Measurements from ENCODE around the gene TRIM39.

Gene TRIM39

DNA sequence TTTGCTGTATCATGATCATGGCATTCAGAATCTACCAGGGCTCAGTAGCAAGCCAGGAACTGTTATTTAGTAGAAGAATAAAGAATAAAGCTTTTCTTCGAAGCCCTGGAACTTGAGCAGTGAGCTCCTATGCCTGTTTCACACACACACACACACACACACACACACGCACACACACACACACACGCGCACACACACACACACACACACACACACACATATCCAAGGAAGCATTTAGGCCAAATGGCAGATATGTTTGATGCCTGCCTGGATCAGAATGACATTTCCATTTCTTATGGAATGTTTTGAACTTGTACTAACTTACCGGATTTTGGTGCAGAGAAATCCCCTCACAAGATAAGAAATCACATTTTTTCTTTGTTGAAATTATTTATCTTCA is 53.7 kb downstream of the TRIM39 start:
- Histone ChIP-seq H3K27ac (ENCODE audit: extremely low read depth, low read depth, low read length) (no peak overlapping the region), H3K4me1 (ENCODE audit: control insufficient read depth, insufficient read depth, low read length) (no peaks in the 10 kb centered on the region), H3K9me3 (ENCODE audit: control insufficient read depth, insufficient read depth, low read depth, low read length) (no peaks in the 10 kb centered on the region), H3K36me3 (ENCODE audit: control insufficient read depth in 2 of 2, insufficient read depth in 1 of 2, low read length in 2 of 2) (no peaks in the 10 kb centered on the region), H3K4me3 (ENCODE audit: low read depth, low read length) (no peak overlapping the region)
- ChIA-PET CTCF (interaction anchor here (0.7 to 2.1 kb wide), 3 partner anchors 17 to 162 kb away, joined by 3 to 7 read pairs (median 4); no protein-coding TSS in a partner anchor), POLR2A (no interaction called here)
- no peak for TF ChIP-seq FEZF1 (tag by site-specific recombination; IDR thresholded peaks at IDR 0.05)
- TF ChIP-seq, protein P1, sequence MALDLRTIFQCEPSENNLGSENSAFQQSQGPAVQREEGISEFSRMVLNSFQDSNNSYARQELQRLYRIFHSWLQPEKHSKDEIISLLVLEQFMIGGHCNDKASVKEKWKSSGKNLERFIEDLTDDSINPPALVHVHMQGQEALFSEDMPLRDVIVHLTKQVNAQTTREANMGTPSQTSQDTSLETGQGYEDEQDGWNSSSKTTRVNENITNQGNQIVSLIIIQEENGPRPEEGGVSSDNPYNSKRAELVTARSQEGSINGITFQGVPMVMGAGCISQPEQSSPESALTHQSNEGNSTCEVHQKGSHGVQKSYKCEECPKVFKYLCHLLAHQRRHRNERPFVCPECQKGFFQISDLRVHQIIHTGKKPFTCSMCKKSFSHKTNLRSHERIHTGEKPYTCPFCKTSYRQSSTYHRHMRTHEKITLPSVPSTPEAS (tag by site-specific recombination; IDR thresholded peaks at IDR 0.05) = peak; percentile 95

DNA sequence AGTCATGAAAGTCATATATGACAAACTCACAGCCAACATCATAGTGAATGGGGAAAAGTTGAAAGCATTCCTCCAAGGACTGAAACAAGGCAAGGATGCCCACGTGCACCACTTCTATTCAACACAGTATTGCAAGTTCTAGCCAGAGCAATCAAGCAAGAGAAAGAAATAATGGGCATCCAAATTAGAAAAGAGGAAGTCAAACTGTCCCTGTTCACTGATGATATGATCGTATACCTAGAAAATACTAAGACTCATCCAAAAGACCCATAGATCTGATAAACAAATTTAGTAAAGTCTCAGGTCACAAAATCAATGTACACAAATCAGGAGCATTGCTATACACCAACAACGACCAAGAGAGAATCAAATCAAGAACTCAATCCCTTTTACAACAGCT is 59.4 kb downstream of the TRIM39 start:
- Histone ChIP-seq H3K36me3 (ENCODE audit: control insufficient read depth in 2 of 2, insufficient read depth in 1 of 2, low read length in 2 of 2) (no peaks in the 10 kb centered on the region), H3K9me3 (ENCODE audit: control insufficient read depth, insufficient read depth, low read depth, low read length) (no peaks in the 10 kb centered on the region), H3K27ac (ENCODE audit: extremely low read depth, low read depth, low read length) (no peak overlapping the region), H3K4me1 (ENCODE audit: control insufficient read depth, insufficient read depth, low read length) (no peaks in the 10 kb centered on the region), H3K4me3 (ENCODE audit: low read depth, low read length) (no peak overlapping the region)
- CTCF ChIA-PET = interaction anchor here (1.0 to 1.3 kb wide), 2 partner anchors 11 to 27 kb away, joined by 3 to 4 read pairs; no protein-coding TSS in a partner anchor
- no peak for TF ChIP-seq ZFHX2 (tag by site-specific recombination; conservative IDR thresholded peaks at IDR 0.05)
- POLR2A ChIA-PET = no interaction called here

DNA sequence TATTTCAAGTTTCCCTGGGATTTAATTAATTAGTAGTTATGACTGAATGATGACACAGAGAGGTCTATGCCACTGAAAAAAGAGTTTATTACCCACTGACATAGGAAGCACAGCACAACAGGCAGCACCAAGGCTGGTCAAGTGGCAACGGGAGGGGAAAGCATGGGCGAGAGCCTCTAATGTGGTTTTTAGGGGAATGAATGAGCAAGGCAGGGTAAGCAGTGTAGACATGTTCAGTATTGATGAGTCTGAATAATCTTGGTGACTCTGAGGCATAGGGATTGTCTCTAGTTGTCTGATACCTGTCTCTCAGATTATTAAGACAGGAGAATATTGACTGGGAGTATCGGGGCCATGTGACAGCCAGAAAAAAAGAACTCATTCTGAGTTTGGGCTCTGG is 64.5 kb downstream of the TRIM39 start:
- ChIA-PET CTCF (interaction anchor here (1.4 kb wide), 1 partner anchor 289 kb away, joined by 4 read pairs; no protein-coding TSS in a partner anchor), POLR2A (no interaction called here)
- H3K27ac ChIP-seq (ENCODE audit: extremely low read depth, low read depth, low read length) = no peak overlapping the region
- H3K4me3 ChIP-seq (ENCODE audit: low read depth, low read length) = no peak overlapping the region
- TF ChIP-seq KLF7 (tag by site-specific recombination; IDR thresholded peaks at IDR 0.05; ENCODE audit: borderline replicate concordance) = no peak
- no peak for TF ChIP-seq ZNF133 (tag by site-specific recombination; IDR thresholded peaks at IDR 0.05)
- TF ChIP-seq ZNF677 (tag by site-specific recombination; IDR thresholded peaks at IDR 0.05) = no peak
- TF ChIP-seq ZNF623 (tag by site-specific recombination; IDR thresholded peaks at IDR 0.05) = no peak
- TF ChIP-seq ZNF341 (tag by site-specific recombination; IDR thresholded peaks at IDR 0.05; ENCODE audit: low read depth) = no peak
- TF ChIP-seq ZNF664 (tag by site-specific recombination; IDR thresholded peaks at IDR 0.05) = no peak
- H3K9me3 ChIP-seq (ENCODE audit: control insufficient read depth, insufficient read depth, low read depth, low read length) = no peaks in the 10 kb centered on the region
- no peaks in the 10 kb centered on the region for H3K4me1 ChIP-seq (ENCODE audit: control insufficient read depth, insufficient read depth, low read length)
- H3K36me3 ChIP-seq (ENCODE audit: control insufficient read depth in 2 of 2, insufficient read depth in 1 of 2, low read length in 2 of 2) = no peaks in the 10 kb centered on the region
